GM12892 (cell line): ENCODE measurements around the gene HES4.
"Not testable (repeated sequence)": the region's sequence is repeated elsewhere in the genome, so short reads cannot be mapped to it uniquely, and the experiment has no call there.

Source experiments
- DNase-seq: peaks from one replicate; pipeline ENCODE4 v3.0.0; 2011; ENCODE audit not compliant: insufficient read length
- FAIRE-seq: peaks from 2 replicates; lab custom pipeline; 2011; peaks lifted over from hg19 to GRCh38; lab: Jason Lieb, UNC
- POLR2A ChIP-seq: IDR thresholded peaks from 2 replicates; pipeline ENCODE4 v1.6.1; 2011; ENCODE audit warnings: low read depth, low read length, control low read depth
- POLR2AphosphoS5 ChIP-seq: IDR thresholded peaks from 2 replicates; pipeline ENCODE4 v1.6.1; 2011; ENCODE audit warnings: low read depth, low read length, control low read depth
- TAF1 ChIP-seq: IDR thresholded peaks from 2 replicates; pipeline ENCODE4 v1.6.1; 2011; ENCODE audit warnings: low read depth, mild to moderate bottlenecking, control low read depth, low read length, borderline replicate concordance

Gene HES4

DNA sequence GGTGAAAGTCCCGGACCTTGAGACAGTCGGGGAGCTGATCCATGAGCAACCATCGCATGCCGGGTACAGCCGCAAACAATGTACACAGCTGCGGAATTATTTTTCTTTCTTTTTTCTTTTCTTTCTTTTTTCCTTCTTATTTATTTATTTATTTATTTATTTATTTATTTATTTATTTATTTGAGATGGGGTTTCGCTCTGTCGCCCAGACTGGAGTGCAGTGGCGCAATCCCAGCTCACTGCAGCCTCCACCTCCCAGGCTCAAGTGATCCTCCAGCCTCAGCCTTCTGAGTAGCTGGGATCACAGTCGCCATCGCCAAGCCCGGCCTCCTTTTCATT lies 15.5 kb downstream of the HES4 start:
- TF ChIP-seq POLR2AphosphoS5: no peak
- no peak for TF ChIP-seq TAF1
- TF ChIP-seq POLR2A: no peak
- FAIRE-seq: no peak

GRCh38 chr1:983798-984475 lies 16.0 kb downstream of the HES4 start:
- DNase-seq (peak; percentile 90), FAIRE-seq (peak; percentile 78)
- TF ChIP-seq POLR2AphosphoS5 (no peak), TAF1 (no peak), POLR2A (no peak)

More for the DNA sequence above, 15.5 kb downstream of the HES4 start:
- no peak for DNase-seq

DNA sequence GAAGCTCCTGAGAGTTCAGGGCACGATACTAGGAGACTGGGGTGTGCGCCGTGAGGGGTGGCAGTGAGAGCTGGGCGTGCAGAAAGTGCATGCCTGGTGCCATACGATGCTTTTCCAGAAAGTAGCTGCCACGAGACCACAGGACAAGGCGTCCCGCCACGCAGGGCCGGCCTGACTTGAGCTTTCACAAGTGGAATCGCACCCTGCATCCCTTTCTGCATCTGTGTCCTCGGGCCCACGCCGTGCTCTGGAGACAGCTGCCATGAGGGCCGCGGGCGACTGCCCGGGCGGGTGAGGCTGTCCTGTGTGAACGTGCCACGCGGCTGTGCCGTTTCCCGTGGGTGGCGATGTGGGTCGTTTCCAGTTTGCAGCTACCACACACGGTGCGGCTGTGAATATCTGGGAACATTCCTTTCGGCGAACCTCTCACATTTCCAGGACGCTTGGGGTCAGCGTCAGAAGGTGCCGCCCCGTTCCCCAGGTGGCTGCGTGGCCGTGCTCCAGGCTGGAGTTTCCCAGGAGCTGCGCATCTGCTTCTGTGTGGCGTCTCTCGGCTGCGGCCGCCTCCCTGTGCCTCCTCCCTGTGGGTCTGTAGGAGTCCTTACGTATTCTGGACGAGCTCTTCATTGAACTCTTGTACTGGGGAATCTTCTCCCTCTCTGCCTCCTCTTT lies 17.0 kb downstream of the HES4 start:
- DNase-seq (no peak), FAIRE-seq (no peak)

DNA sequence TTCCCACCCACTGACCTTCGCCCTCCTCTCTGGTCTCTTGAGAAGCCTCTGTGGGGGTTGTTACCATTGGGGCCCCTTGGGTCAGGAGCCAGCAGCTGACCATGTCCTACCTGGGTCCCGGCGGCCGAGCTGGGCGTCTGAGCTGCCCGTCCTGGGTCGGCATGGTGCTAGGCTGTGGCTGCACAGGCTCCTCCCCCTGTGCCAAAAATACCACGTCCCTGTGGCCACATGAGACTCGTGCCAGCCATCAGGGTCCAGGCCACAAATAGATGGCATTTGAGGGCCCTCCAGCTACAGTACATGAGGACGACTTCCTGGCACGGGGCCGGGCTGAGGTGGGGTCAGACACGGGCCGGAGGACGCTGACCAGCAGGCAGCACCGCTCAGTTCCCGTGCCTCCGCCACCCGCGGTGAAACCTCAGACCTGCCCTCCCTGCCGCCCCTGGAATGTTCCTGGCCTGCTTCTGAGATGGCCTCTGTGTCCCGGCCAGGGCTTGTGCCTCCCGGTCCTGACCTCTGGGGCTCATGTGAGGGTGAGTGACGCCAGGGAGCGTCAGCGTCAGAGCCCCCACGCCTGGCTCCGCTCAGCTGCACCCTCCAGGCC lies 17.8 kb downstream of the HES4 start, which contains the start of gene PERM1:
Gene PERM1, minus strand, starts transcription at position 139 of the 604 bp plus-strand sequence. CDS start 1,064 bp downstream, outside the sequence.
- TF ChIP-seq TAF1 (no peak), POLR2A (no peak), POLR2AphosphoS5 (no peak)
- FAIRE-seq (no peak), DNase-seq (no peak)

More for the DNA sequence above, 17.0 kb downstream of the HES4 start:
- TF ChIP-seq POLR2A: no peak
- no peak for TF ChIP-seq POLR2AphosphoS5
- TF ChIP-seq TAF1: no peak

GRCh38 chr1:981491-981954 lies 18.4 kb downstream of the HES4 start:
- no peak for TF ChIP-seq TAF1
- no peak for TF ChIP-seq POLR2AphosphoS5
- TF ChIP-seq POLR2A: no peak
- DNase-seq (no peak), FAIRE-seq (no peak)

GRCh38 chr1:980602-981395 lies 19.1 kb downstream of the HES4 start:
- no peak for DNase-seq
- no peak for TF ChIP-seq TAF1
- TF ChIP-seq POLR2A: no peak
- TF ChIP-seq POLR2AphosphoS5: no peak
- FAIRE-seq: no peak

DNA sequence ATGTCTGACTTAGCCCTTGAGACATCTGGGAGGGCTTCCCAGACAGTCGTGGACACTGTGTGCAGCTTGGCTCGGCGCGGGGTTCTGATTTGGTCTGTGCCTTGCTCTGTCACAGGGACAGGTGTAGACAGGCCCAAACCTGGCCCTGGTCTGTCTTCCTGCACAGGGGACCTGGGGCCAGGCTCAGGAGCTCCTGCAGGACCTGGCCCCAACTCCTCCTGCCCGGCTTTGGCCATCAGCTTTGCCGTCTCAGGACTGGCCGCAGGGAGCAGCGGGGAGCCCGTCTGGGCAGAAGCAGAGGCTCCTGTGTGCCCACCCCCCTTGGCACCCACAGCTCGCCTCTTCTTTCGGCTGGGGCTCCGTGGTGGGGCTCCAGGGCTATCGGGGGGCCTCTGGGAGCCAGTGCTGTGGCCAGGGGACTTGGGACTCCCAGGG lies 19.7 kb downstream of the HES4 start:
- FAIRE-seq (no peak), DNase-seq (no peak)
- TF ChIP-seq TAF1 (no peak), POLR2A (no peak), POLR2AphosphoS5 (no peak)

- DNase-seq: no peak
- TF ChIP-seq TAF1 (no peak), POLR2A (no peak), POLR2AphosphoS5 (no peak)
- FAIRE-seq: no peak
These were observed 20.2 kb downstream of the HES4 start for GRCh38 chr1:979744-980072.

GRCh38 chr1:978835-979743 lies 20.8 kb downstream of the HES4 start:
- TF ChIP-seq POLR2AphosphoS5: no peak
- TF ChIP-seq TAF1: no peak
- TF ChIP-seq POLR2A: no peak
- DNase-seq (no peak), FAIRE-seq (no peak)

DNA sequence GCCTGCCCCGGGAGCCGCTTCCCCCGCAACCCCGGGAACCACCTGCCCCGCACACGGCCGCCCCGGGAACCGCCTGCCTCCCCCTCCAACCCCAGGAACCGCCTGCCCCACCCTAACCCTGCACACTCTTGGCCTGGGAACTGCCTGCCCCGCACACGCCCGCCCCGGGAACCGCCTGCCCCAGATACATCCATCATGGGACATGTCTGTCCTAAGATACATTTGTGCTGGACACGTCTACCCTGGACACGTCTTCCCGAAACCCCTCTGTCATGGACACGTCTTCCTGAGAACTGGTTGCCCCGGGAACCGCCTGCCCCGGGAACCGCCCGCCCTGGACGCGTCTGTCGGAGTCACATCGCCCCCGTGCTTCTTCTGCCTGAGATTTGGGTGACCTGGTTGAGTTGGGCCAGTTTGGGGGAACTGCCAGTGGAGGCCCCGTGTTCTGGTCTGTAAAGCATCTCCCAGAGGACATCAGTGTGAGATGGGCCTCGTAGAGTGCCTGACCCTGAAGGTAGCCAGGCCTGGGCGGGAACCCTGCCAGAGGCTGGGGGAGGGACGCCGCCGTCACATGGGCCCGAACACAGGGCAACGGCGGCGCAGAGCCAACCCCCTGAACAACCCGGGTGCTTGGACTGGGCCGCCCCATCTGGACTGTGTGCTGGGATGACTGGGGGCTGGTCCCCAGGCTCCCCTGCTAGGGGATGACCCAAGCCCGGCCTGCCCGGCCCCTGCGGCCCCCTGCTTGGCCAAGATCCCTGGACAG lies 21.6 kb downstream of the HES4 start:
- no peak for TF ChIP-seq POLR2A
- no peak for TF ChIP-seq POLR2AphosphoS5
- no peak for TF ChIP-seq TAF1
- FAIRE-seq: no peak
- no peak for DNase-seq

- not testable (repeated sequence) for DNase-seq, FAIRE-seq
These were observed 23.1 kb downstream of the HES4 start for GRCh38 chr1:976791-977190.
